HEK293 (cell line): Measurements from ENCODE around the gene YAF2.

ENCODE experiments used
- CTCF ChIA-PET: fragments of 350-600 bp; formaldehyde crosslinking; extraction: SDS; loops from one replicate; lab custom pipeline; 2021; ENCODE audit warnings: antibody characterized with exemption; lab: Yijun Ruan, JAX
- POLR2A ChIA-PET: fragments of 300-600 bp; formaldehyde crosslinking; extraction: SDS; loops from one replicate; lab custom pipeline; 2020; ENCODE audit warnings: antibody characterized with exemption, inconsistent platforms; lab: Yijun Ruan, JAX
- H3K27ac ChIP-seq: fragments of 200-500 bp; sonication (Bioruptor generic); 2 replicates; pipeline ENCODE4 v1.5.1; 2014; ENCODE audit warnings: low read depth, low read length, control low read depth, inconsistent platforms; ENCODE audit errors: extremely low read depth
- H3K36me3 ChIP-seq, 2 experiments: fragments of 200-500 bp in 1 of 2; sonication (Bioruptor generic) in 1 of 2; 1 replicate in 1 of 2; 2 replicates in 1 of 2; pipeline ENCODE4 v1.5.1; 2014 to 2017; ENCODE audit warnings: inconsistent platforms in 2 of 2, low read length in 2 of 2; ENCODE audit not compliant: control insufficient read depth in 2 of 2, insufficient read depth in 1 of 2
- H3K4me1 ChIP-seq: fragments of 200-500 bp; sonication (Bioruptor generic); 2 replicates; pipeline ENCODE4 v1.5.1; 2014; ENCODE audit warnings: mild to moderate bottlenecking, low read length, inconsistent platforms; ENCODE audit not compliant: control insufficient read depth, insufficient read depth
- H3K4me3 ChIP-seq: 2 replicates; pipeline ENCODE4 v1.5.1; 2011; ENCODE audit warnings: low read depth, mild to moderate bottlenecking, control low read depth, low read length, moderate library complexity
- H3K9me3 ChIP-seq: fragments of 200-500 bp; sonication (Bioruptor generic); 2 replicates; pipeline ENCODE4 v1.5.1; 2014; ENCODE audit warnings: low read depth, low read length, inconsistent platforms; ENCODE audit not compliant: control insufficient read depth, insufficient read depth
- BCL6B ChIP-seq: fragments of 450-650 bp; formaldehyde crosslinking; IDR thresholded peaks from 2 replicates; pipeline ENCODE4 v1.5.1; 2017; ENCODE audit warnings: missing biosample characterization, missing genetic modification characterization
- GFI1B ChIP-seq: fragments of 450-650 bp; formaldehyde crosslinking; IDR thresholded peaks from 2 replicates; pipeline ENCODE4 v1.5.1; 2016; ENCODE audit warnings: missing biosample characterization, missing genetic modification characterization
- KLF10 ChIP-seq: fragments of 450-650 bp; IDR thresholded peaks from 2 replicates; pipeline ENCODE4 v1.5.1; 2018; ENCODE audit warnings: missing biosample characterization, mild to moderate bottlenecking, missing genetic modification characterization
- PBX3 ChIP-seq: sonication (generic); formaldehyde crosslinking; IDR thresholded peaks from 2 replicates; pipeline ENCODE4 v1.8.1; 2022; ENCODE audit warnings: mild to moderate bottlenecking, moderate library complexity, missing genetic modification reagents
- REST ChIP-seq: fragments of 450-650 bp; formaldehyde crosslinking; IDR thresholded peaks from 2 replicates; pipeline ENCODE4 v1.5.1; 2016; ENCODE audit warnings: missing biosample characterization, missing genetic modification characterization
- SCRT2 ChIP-seq: fragments of 450-650 bp; formaldehyde crosslinking; IDR thresholded peaks from 2 replicates; pipeline ENCODE4 v1.5.1; 2016; ENCODE audit warnings: missing biosample characterization, missing genetic modification characterization
- SP3 ChIP-seq: fragments of 450-650 bp; formaldehyde crosslinking; IDR thresholded peaks from 2 replicates; pipeline ENCODE4 v1.5.1; 2016; ENCODE audit warnings: missing biosample characterization, missing genetic modification characterization
- ZBTB1 ChIP-seq: fragments of 450-650 bp; formaldehyde crosslinking; IDR thresholded peaks from 2 replicates; pipeline ENCODE4 v1.5.1; 2016; ENCODE audit warnings: missing biosample characterization, missing genetic modification characterization
- ZBTB44 ChIP-seq: fragments of 450-650 bp; IDR thresholded peaks from 2 replicates; pipeline ENCODE4 v1.5.1; 2018; ENCODE audit warnings: missing biosample characterization, mild to moderate bottlenecking, missing genetic modification characterization
- ZEB2 ChIP-seq: fragments of 450-650 bp; formaldehyde crosslinking; IDR thresholded peaks from 2 replicates; pipeline ENCODE4 v1.5.1; 2016; ENCODE audit warnings: missing biosample characterization, missing genetic modification characterization
- ZFP37 ChIP-seq: fragments of 450-650 bp; formaldehyde crosslinking; IDR thresholded peaks from 2 replicates; pipeline ENCODE4 v1.5.1; 2016; ENCODE audit warnings: missing biosample characterization, missing genetic modification characterization
- ZNF112 ChIP-seq: fragments of 450-650 bp; formaldehyde crosslinking; IDR thresholded peaks from 2 replicates; pipeline ENCODE4 v1.5.0; 2017; ENCODE audit warnings: missing biosample characterization, missing genetic modification characterization
- ZNF174 ChIP-seq: fragments of 450-650 bp; formaldehyde crosslinking; IDR thresholded peaks from 2 replicates; pipeline ENCODE4 v1.5.0; 2017; ENCODE audit warnings: missing biosample characterization, mild to moderate bottlenecking, missing genetic modification characterization
- ZNF19 ChIP-seq: fragments of 450-650 bp; formaldehyde crosslinking; IDR thresholded peaks from 2 replicates; pipeline ENCODE4; 2016; ENCODE audit warnings: missing biosample characterization, missing genetic modification characterization, low read depth
- ZNF24 ChIP-seq: fragments of 450-650 bp; formaldehyde crosslinking; IDR thresholded peaks from 2 replicates; pipeline ENCODE4 v1.5.1; 2016; ENCODE audit warnings: missing biosample characterization, missing genetic modification characterization
- ZNF248 ChIP-seq: fragments of 450-650 bp; formaldehyde crosslinking; IDR thresholded peaks from 2 replicates; pipeline ENCODE4 v1.5.1; 2017; ENCODE audit warnings: missing biosample characterization, missing genetic modification characterization
- ZNF324 ChIP-seq: fragments of 450-650 bp; formaldehyde crosslinking; IDR thresholded peaks from 2 replicates; pipeline ENCODE4 v1.5.1; 2016; ENCODE audit warnings: missing biosample characterization, missing genetic modification characterization
- ZNF529 ChIP-seq: fragments of 450-650 bp; formaldehyde crosslinking; IDR thresholded peaks from 2 replicates; pipeline ENCODE4 v1.5.1; 2017; ENCODE audit warnings: missing genetic modification characterization, missing biosample characterization; ENCODE audit not compliant: insufficient replicate concordance
- ZNF548 ChIP-seq: fragments of 450-650 bp; formaldehyde crosslinking; IDR thresholded peaks from 2 replicates; pipeline ENCODE4 v1.5.1; 2016; ENCODE audit warnings: missing biosample characterization, missing genetic modification characterization
- ZNF580 ChIP-seq: fragments of 450-650 bp; formaldehyde crosslinking; IDR thresholded peaks from 2 replicates; pipeline ENCODE4 v1.5.1; 2016; ENCODE audit warnings: missing biosample characterization, missing genetic modification characterization
- ZNF610 ChIP-seq: fragments of 450-650 bp; formaldehyde crosslinking; IDR thresholded peaks from 2 replicates; pipeline ENCODE4 v1.5.1; 2016; ENCODE audit warnings: missing biosample characterization, missing genetic modification characterization, borderline replicate concordance
- ZNF623 ChIP-seq: fragments of 450-650 bp; formaldehyde crosslinking; IDR thresholded peaks from 2 replicates; pipeline ENCODE4 v1.5.1; 2016; ENCODE audit warnings: missing biosample characterization, missing genetic modification characterization
- ZNF785 ChIP-seq: fragments of 450-650 bp; formaldehyde crosslinking; IDR thresholded peaks from 2 replicates; pipeline ENCODE4 v1.5.1; 2016; ENCODE audit warnings: missing biosample characterization, missing genetic modification characterization

YAF2 gene

GRCh38 chr12:42262271-42262670 is 24.2 kb upstream of the YAF2 start:
- H3K4me1 ChIP-seq, result no peaks in the 10 kb centered on the region

GRCh38 chr12:42261708-42262107 is 23.7 kb upstream of the YAF2 start:
- ChIA-PET CTCF (no interaction called here), POLR2A (no interaction called here)
- H3K9me3 ChIP-seq, result no peaks in the 10 kb centered on the region

More at GRCh38 chr12:42262271-42262670, 24.2 kb upstream of the YAF2 start:
- TF ChIP-seq BCL6B (tag by site-specific recombination) (no peak), GFI1B (no peak), ZFP37 (tag by site-specific recombination) (no peak), PBX3 (CRISPR knock-in tag) (no peak), SCRT2 (tag by site-specific recombination) (no peak)
- TF ChIP-seq, all 188 proteins: peak for 0
- Histone ChIP-seq H3K4me3 (no peak overlapping the region), H3K36me3 (no peaks in the 10 kb centered on the region), H3K27ac (no peak overlapping the region), H3K9me3 (no peaks in the 10 kb centered on the region)
- CTCF ChIA-PET, result no interaction called here
- POLR2A ChIA-PET, result no interaction called here

GRCh38 chr12:42260518-42260917 is 22.5 kb upstream of the YAF2 start:
- Histone ChIP-seq H3K4me1 (no peaks in the 10 kb centered on the region), H3K27ac (no peak overlapping the region), H3K9me3 (no peaks in the 10 kb centered on the region), H3K36me3 (no peaks in the 10 kb centered on the region), H3K4me3 (no peak overlapping the region)
- TF ChIP-seq ZNF785 (tag by site-specific recombination) (no peak), ZNF248 (tag by site-specific recombination) (no peak)
- POLR2A ChIA-PET, result no interaction called here
- CTCF ChIA-PET, result no interaction called here

More at GRCh38 chr12:42261708-42262107, 23.7 kb upstream of the YAF2 start:
- Histone ChIP-seq H3K4me3 (no peak overlapping the region), H3K36me3 (no peaks in the 10 kb centered on the region), H3K4me1 (no peaks in the 10 kb centered on the region), H3K27ac (no peak overlapping the region)
- TF ChIP-seq ZNF548 (tag by site-specific recombination), result no peak
- TF ChIP-seq ZNF529, result no peak
- TF ChIP-seq REST (tag by site-specific recombination), result no peak
- TF ChIP-seq SP3, result no peak
- TF ChIP-seq ZNF623 (tag by site-specific recombination), result no peak
- no peak for TF ChIP-seq ZNF24 (tag by site-specific recombination)
- no peak for TF ChIP-seq ZEB2 (tag by site-specific recombination)
- TF ChIP-seq, all 188 proteins: peak for 0

- CTCF ChIA-PET, result no interaction called here
- H3K9me3 ChIP-seq, result no peaks in the 10 kb centered on the region
- POLR2A ChIA-PET, result no interaction called here
- no peak overlapping the region for H3K27ac ChIP-seq
- no peak overlapping the region for H3K4me3 ChIP-seq
- no peaks in the 10 kb centered on the region for H3K4me1 ChIP-seq
- no peaks in the 10 kb centered on the region for H3K36me3 ChIP-seq
- TF ChIP-seq ZNF112 (tag by site-specific recombination) (no peak), ZNF580 (tag by site-specific recombination) (no peak), ZBTB44 (no peak), ZNF174 (tag by site-specific recombination) (no peak), ZNF19 (tag by site-specific recombination) (no peak), ZNF548 (tag by site-specific recombination) (no peak), ZBTB1 (tag by site-specific recombination) (no peak), ZNF610 (tag by site-specific recombination) (no peak), ZNF324 (tag by site-specific recombination) (no peak), KLF10 (no peak)
Measured at GRCh38 chr12:42259699-42260098, 21.7 kb upstream of the YAF2 start.
